PFSK-1 (cell line): ENCODE measurements around the gene ARPC1B.

Source experiments
- FOXP2 ChIP-seq: optimal IDR thresholded peaks from 2 replicates; pipeline ENCODE3; 2011; ENCODE audit warnings: borderline replicate concordance, control low read depth, inconsistent platforms; ENCODE audit not compliant: insufficient read depth; ENCODE audit errors: extremely low read length, extremely low read depth
- POLR2AphosphoS5 ChIP-seq: IDR thresholded peaks from 2 replicates; pipeline ENCODE4 v1.6.1; 2012; ENCODE audit warnings: low read depth, mild to moderate bottlenecking, control low read depth, low read length, moderate library complexity
- REST ChIP-seq, 2 experiments: IDR thresholded peaks; 2 replicates each; pipeline versions ENCODE4 v1.6.1 to v1.8.0; 2011 to 2012; ENCODE audit warnings: low read depth in 2 of 2, low read length in 2 of 2, control low read depth in 1 of 2, inconsistent platforms in 1 of 2, mild to moderate bottlenecking in 1 of 2, moderate library complexity in 1 of 2; ENCODE audit not compliant: insufficient read depth in 1 of 2
- SIN3A ChIP-seq: IDR thresholded peaks from 2 replicates; pipeline ENCODE4 v1.6.1; 2012; ENCODE audit warnings: mild to moderate bottlenecking, low read length, moderate library complexity, borderline replicate concordance; ENCODE audit not compliant: insufficient read depth
- TAF1 ChIP-seq: IDR thresholded peaks from 2 replicates; pipeline ENCODE4 v1.6.1; 2012; ENCODE audit warnings: low read length, control low read depth, borderline replicate concordance; ENCODE audit not compliant: insufficient read depth

Gene ARPC1B

GRCh38 chr7:99409806-99410205, 35.3 kb downstream of the ARPC1B start:
- no peak for TF ChIP-seq TAF1
- no peak for TF ChIP-seq FOXP2
- TF ChIP-seq REST (IDR thresholded peaks at IDR 0.05; ENCODE audit: insufficient read depth in 1 of 2, low read depth in 2 of 2, low read length in 2 of 2): no peak
- TF ChIP-seq POLR2AphosphoS5: no peak
- no peak for TF ChIP-seq SIN3A

- TF ChIP-seq TAF1 (no peak), FOXP2 (no peak), SIN3A (no peak), REST (IDR thresholded peaks at IDR 0.05; ENCODE audit: insufficient read depth in 1 of 2, low read depth in 2 of 2, low read length in 2 of 2) (no peak), POLR2AphosphoS5 (no peak)
Measured at GRCh38 chr7:99410635-99411034, 36.1 kb downstream of the ARPC1B start.

- TF ChIP-seq TAF1: no peak
- TF ChIP-seq REST (IDR thresholded peaks at IDR 0.05; ENCODE audit: insufficient read depth in 1 of 2, low read depth in 2 of 2, low read length in 2 of 2): no peak
- no peak for TF ChIP-seq FOXP2
- no peak; the same call in 1 of the 2 replicates for TF ChIP-seq POLR2AphosphoS5
- no peak for TF ChIP-seq SIN3A
Measured at GRCh38 chr7:99418260-99418659, 43.7 kb downstream of the ARPC1B start.

GRCh38 chr7:99419323-99420021, 44.9 kb downstream of the ARPC1B start:
- no peak for TF ChIP-seq POLR2AphosphoS5
- no peak for TF ChIP-seq FOXP2
- TF ChIP-seq REST (IDR thresholded peaks at IDR 0.05; ENCODE audit: insufficient read depth in 1 of 2, low read depth in 2 of 2, low read length in 2 of 2): no peak
- no peak for TF ChIP-seq TAF1
- TF ChIP-seq SIN3A: no peak

GRCh38 chr7:99420213-99420612, 45.7 kb downstream of the ARPC1B start:
- TF ChIP-seq REST (IDR thresholded peaks at IDR 0.05; ENCODE audit: insufficient read depth in 1 of 2, low read depth in 2 of 2, low read length in 2 of 2) (no peak), SIN3A (no peak), TAF1 (no peak), FOXP2 (no peak), POLR2AphosphoS5 (no peak)
